SHP77 (cell line): Measurements from ENCODE around the gene CLIC3.

Experiments
- DNase-seq, 2 experiments: peaks; one replicate each; lab custom pipeline; 2025; lab: John Stamatoyannopoulos, UW

The CLIC3 gene

DNA sequence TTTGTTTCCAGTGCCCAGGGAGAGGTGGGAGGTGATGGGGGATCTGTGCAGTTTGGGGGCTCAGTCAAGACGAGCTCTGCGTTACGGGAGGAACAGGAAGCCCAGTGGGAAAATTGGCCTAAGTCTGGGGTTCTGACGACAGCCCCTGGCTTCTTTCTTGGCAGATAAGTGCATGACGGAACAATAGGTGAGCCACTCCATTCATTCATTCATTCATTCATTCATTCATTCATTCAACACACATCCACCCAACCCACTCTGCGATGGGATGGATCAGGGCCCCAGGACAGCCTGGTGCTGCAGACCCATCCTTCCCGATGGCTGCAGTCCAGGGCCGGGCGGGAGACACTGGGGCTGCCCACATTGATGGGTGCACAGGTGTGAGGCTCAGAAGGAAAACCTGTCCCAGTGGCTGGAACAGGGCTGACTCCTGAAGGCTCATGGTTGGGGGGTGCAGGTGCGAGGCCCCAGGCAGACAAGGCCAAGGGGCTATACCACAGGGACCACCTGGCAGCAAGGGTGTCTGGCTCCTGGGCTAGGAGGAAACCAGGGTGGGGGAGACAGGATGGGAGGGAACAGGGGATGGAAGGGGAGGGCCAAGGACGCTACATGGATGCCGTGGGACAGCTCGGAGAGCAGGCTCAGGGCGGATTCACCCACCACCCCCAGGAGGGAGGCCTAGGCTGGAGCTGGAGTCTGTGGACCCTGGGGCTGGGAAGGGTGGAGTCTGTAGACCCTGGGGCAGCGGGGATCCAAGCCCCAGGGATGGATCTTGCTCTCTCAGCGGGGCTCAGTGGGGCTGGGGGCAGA, 15.5 kb downstream of the CLIC3 start:
- DNase-seq: no peak

GRCh38 chr9:136979769-136980587, 16.4 kb downstream of the CLIC3 start:
- DNase-seq: no peak

DNA sequence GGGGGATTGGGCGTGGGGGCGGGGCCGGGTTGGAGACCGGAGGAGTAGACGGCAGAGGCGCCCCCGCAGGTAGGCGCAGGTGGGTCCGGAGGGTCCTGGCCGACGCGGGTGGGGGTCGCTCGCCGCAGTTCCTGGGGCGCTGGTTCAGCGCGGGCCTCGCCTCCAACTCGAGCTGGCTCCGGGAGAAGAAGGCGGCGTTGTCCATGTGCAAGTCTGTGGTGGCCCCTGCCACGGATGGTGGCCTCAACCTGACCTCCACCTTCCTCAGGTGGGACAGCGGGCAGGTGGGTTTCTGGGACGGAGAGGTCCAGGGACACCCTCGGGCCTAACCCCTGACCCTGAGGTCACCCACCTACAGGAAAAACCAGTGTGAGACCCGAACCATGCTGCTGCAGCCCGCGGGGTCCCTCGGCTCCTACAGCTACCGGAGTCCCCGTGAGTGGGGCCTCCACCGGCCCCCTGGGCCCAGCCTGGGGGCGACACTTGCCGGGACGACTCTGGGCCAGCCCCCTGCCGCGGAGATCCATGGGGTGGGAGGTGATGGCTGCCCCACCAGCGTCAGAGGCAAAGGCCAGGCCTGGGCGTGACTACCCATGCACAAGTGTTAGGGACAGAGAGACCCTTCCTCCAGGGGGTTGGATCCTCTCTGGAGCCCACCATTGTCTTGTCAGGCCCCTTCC, 17.4 kb downstream of the CLIC3 start:
- no peak for DNase-seq

DNA sequence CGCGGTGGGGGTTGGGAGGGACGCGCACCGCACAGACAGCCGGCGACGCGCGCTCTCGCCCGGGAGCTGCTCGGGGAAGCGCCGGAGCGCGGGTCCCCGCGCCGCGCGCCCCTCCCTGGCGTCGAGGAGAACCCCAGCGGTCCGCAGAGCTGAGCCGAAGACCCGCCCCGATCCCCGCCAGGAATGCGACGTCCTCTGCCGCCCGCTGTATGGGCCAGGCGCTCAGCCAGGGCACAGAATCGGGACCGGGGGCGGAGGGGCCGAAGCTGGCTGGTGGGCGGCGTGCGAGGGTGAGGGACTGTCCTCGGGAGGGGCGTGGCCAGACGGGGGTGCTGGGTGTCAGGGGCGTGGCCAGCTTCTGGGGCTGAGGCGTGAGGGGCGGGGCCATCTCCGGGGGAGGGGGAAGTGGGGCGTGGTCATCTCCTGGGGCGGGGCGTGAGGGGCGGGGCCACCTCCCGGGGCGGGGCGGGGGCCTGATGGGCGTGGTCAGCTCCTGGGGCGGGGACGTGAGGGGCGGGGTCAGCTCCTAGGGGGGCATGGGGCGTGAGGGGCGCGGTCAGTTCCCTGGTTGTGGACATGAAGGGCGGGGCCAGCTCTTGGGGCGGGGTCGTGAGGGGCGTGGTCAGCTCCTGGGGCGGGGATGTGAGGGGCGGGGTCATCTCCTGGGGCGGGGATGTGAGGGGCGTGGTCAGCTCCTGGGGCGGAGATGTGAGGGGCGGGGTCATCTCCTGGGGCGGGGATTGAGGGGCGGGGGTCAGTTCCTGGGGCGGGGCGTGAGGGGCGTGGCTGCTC, 18.1 kb downstream of the CLIC3 start:
- no peak for DNase-seq

- DNase-seq: no peak
Observed at GRCh38 chr9:136977649-136978072, 18.7 kb downstream of the CLIC3 start.

GRCh38 chr9:136977223-136977622, 19.1 kb downstream of the CLIC3 start, which contains the start of gene PTGDS:
PTGDS (plus strand) TSS chr9:136977504; CDS start chr9:136977579, 75 bp downstream.
- DNase-seq: no peak

DNA sequence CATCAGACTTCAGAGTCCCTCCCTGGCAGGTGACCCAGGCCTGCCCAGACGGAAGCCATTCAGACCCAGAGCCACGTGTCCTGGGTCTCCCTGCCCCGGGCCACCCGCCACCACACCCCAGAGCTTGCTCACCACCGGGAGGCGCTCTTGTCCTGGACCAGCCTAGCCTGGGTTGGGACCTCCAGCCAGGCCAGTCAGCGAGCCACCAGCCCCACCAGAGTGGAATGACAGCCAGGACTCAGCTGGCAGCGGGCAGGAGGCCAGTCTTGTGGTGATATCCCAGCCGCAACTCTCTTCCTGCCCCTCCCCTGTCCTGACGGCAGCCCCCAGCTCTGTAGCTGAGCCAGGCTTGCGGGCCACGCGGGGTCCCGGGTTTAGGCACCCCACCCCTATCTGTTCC, 20.7 kb downstream of the CLIC3 start:
- no peak for DNase-seq

DNA sequence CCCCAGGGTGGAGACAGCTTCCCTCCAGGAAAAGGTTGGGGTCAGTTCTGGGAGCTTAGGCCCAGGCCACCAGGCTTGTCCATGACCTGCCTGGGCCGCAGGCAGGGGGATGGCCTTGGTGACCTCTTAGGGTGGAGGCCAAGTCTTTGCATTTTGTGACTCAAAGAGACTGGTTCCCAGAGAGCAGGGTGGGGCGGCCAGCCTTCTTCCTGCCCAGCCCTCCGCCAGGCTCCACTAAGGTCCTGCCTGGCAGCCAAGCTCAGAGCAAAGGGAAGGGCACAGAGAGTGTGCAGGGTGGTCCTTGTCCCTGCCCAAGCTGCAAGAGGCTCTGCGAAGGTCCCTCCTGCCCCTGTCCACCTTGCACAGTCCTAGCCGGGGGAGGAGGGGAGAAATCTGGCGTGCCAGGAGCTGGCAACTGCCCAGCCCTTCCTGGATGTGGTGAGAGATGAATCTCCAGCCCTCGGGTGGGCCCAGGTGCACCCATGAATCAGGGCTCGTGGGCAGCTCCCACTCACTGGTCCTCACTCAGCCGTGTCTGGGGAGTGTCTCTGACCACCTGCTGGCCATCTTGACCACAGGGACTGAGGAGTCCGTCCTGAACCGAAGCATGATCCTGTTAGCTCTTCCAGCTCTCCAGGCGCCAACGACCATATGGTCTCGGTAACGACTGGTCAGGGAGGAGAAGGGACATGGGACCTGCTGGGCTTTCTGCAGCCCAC, 21.4 kb downstream of the CLIC3 start:
- DNase-seq: no peak

DNA sequence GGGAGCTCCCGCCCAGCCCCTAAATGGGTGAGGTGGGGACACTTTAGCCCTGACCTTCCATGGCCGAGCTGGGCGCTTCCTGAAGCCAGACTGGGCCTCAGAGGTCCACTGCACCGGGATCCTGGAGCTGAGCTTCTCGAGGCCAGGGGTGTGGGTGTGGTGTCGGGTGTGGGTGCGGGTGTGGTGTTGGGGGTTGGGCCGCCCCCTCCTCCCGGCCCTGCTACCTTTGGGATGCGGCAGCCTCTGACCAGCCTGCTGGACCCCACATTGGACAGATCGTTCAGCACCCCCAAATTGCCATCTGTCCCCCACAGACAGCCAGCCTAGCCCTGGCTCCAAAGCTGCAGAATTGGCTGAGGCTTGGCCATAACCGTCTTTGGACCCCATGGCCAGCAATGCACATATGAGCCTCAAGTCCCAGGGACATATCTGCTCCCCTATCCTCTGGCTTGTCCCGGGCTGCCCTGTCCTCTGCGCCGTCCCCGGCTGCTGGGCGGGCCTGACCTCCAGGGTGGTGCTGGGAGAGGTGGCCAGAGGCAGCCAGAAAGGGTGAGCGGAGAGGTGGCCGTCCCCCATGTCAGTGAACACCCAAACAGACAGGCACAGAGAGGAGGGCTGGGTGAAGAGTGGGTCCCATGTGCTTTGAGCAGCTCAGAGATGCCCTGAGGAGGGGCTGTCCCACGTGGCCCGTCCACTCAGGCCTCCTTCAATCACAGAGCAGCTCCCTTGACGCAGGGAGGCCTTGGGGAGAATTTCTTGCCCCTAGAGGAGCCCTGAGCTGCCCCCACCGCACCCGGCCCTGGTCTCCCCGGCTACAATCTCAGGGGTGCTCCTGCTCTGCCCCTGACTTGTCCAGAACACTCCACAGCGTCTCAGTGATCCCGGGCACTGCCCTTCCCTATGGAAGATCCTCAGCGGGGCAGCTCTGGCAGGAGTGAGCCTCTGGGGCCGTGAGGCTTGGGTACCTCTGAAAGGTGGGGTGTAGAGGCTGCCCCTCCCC, 22.4 kb downstream of the CLIC3 start:
- DNase-seq: no peak

DNA sequence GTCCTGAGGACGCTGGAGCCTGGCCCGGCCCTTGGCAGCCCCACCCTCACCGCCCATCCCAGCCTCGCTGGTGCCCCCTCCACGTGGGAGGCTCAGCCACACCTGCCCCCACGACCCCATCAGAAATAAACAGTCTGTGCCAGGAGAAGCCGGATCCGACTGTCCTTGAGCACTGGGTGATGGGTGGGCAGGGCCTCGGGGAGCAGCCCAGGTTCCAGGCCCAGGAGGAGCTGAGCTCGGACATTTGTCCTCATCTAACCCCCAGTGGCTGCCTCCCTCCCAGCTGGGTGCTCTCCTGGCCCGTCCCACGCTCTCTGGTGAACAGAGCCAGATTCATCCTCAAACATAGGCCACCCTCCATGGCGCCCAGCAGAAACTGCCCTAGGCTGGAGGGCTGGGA, 23.6 kb downstream of the CLIC3 start:
- DNase-seq: no peak

DNA sequence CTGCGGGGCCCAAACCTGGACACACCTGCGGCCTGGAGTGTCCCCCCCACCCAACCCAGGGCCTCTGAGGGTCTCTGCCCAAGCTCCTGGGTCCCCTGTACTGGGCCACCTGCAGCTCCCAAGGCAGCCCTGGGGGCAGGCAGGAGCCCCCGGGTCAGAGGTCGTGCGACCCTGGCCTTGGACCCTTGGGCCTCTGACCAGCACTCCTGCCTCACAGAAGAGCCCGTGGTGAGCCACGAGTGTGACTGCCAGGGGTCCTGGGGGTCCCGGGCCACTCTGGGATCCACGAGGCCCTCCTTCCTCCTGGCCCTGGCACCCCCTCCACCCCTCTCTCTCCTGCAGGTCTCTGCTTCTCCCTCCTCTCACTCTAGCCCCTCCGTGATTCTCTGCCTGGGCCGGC, 24.0 kb downstream of the CLIC3 start:
- DNase-seq: no peak

GRCh38 chr9:136971746-136972145, 24.6 kb downstream of the CLIC3 start:
- DNase-seq: no peak

GRCh38 chr9:136970361-136970760, 26.0 kb downstream of the CLIC3 start:
- DNase-seq: no peak

- DNase-seq: no peak
Observed at GRCh38 chr9:136969774-136970173, 26.6 kb downstream of the CLIC3 start.

GRCh38 chr9:136969150-136969549, 27.2 kb downstream of the CLIC3 start:
- no peak for DNase-seq

DNA sequence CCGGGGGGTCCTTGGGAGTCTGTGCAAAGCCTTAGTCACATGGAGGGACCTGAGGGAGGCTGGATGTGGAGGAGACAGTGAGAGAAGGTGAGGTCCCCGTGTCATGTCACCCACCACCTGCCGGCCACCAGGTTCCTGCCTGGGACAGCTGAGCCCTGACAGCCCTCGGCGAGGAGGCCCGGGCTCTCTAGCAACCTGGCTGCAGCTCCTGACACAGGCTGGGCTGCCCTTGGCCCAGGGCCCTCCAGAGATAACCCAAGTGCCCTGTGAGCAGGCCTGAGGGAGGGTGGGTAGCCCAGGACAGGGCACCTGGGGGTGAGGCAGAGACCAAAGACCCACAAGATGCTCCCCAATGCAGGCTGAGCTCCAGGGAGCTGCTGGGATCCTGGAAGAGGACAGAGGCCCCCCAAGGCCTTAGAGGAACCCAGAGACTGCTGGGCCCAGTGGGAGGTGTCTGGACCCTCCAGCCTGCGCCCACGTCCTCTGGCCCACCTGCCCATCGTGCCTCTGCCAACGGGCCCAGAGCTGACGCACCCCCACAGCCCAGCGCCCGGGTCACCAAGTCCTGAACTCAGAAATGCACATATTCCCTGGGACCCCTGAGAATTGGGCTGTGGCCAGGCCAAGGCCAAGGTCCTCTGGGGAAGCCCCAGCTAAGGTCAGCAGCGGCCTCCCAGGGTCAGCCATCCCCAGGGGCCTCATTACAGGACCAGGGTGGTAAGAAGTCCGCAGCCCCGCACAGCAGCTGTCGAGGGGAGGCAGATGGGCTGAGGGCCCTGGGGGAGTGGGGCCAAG, 27.8 kb downstream of the CLIC3 start:
- no peak for DNase-seq

DNA sequence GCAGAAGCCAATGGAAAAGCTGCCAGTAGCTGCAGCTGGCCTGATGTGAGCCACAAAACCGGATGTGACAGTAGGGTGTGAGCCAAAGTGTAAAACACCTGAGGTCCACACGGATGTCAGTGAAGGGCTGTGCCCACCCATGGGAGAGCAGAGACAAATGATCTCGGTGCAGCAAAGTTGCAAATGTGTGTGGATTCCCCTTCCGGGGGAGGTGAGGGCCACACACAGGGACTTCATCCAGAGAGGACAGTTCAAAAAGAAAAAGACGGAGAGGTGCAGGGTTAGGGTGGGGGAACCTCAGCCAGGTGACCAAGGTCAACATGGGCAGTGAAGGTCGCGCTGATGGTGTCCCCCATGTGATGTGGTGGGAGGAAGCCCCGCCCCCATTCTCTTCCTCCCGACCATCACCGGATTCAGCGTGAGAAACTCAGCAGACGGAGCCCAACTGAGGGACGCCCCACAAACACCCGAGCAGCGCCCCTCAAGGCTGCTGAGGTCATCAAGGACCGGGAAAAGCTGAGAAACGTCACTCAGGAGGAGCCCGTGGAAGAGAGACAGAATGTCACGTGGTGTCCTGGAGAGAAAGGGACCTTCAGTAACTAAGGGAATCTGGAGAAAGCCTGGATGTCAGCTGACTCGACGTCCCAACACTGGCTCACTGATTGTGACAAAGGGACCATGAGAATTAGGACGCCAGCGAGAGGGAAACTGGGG, 30.4 kb downstream of the CLIC3 start:
- no peak for DNase-seq

GRCh38 chr9:136964833-136965422, 31.4 kb downstream of the CLIC3 start:
- no peak for DNase-seq
